ENCODE data around the gene ZFR2.

The ZFR2 gene

GRCh38 chr19:3810708-3811355, 58.0 kb downstream of the ZFR2 start:
- DNase-seq: no peak

- DNase-seq: no peak
Measured at GRCh38 chr19:3809881-3810707, 58.7 kb downstream of the ZFR2 start.

- no peak for DNase-seq
Measured at GRCh38 chr19:3808420-3809143, 60.3 kb downstream of the ZFR2 start.

GRCh38 chr19:3807574-3808354, 61.1 kb downstream of the ZFR2 start:
- DNase-seq: no peak

GRCh38 chr19:3807131-3807480, 61.7 kb downstream of the ZFR2 start:
- no peak for DNase-seq

- DNase-seq: no peak
Measured at GRCh38 chr19:3805859-3806258, 63.0 kb downstream of the ZFR2 start.

- DNase-seq: no peak
Measured at GRCh38 chr19:3804429-3804828, 64.4 kb downstream of the ZFR2 start.

GRCh38 chr19:3803986-3804385, 64.9 kb downstream of the ZFR2 start:
- no peak for DNase-seq

- DNase-seq: no peak
Measured at GRCh38 chr19:3803114-3803888, 65.5 kb downstream of the ZFR2 start.

GRCh38 chr19:3801412-3802096, 67.3 kb downstream of the ZFR2 start:
- peak; percentile 73 for DNase-seq

- no peak for DNase-seq
Measured at GRCh38 chr19:3800996-3801395, 67.8 kb downstream of the ZFR2 start.

GRCh38 chr19:3798137-3798536, 70.7 kb downstream of the ZFR2 start:
- no peak for DNase-seq

- DNase-seq: no peak
Measured at GRCh38 chr19:3796358-3796757, 72.5 kb downstream of the ZFR2 start.

- no peak for DNase-seq
Measured at GRCh38 chr19:3793799-3794198, 75.0 kb downstream of the ZFR2 start.

- DNase-seq: no peak
Measured at GRCh38 chr19:3792114-3792513, 76.7 kb downstream of the ZFR2 start.

GRCh38 chr19:3790941-3791340, 77.9 kb downstream of the ZFR2 start:
- no peak for DNase-seq

- no peak for DNase-seq
Measured at GRCh38 chr19:3790209-3790734, 78.6 kb downstream of the ZFR2 start.

- no peak for DNase-seq
Measured at GRCh38 chr19:3788996-3789778, 79.7 kb downstream of the ZFR2 start.

GRCh38 chr19:3785938-3786824, 82.7 kb downstream of the ZFR2 start, which contains the start of gene MATK:
MATK (minus strand) TSS chr19:3786381; CDS start chr19:3785135, 1,246 bp downstream.
- DNase-seq: no peak
